Activated CD4-positive, alpha-beta T cell treated with anti-CD3 and anti-CD28 coated beads, Interleukin-2, amount 50 U/mL, for 4 hours (primary cell): Measurements from ENCODE around the gene IFT27.

Source experiments
- DNase-seq, 2 experiments: peaks; one replicate each; pipeline ENCODE4 v3.0.0-alpha.2; 2020

Gene IFT27

GRCh38 chr22:36715647-36716046 is 60.3 kb downstream of the IFT27 start:
- no peak for DNase-seq

- no peak for DNase-seq
Observed at GRCh38 chr22:36714110-36714509, 61.8 kb downstream of the IFT27 start.

- DNase-seq: no peak
Observed at GRCh38 chr22:36713436-36713835, 62.5 kb downstream of the IFT27 start.
